Osteocyte (in vitro differentiated cells): ENCODE results near the gene PLEK2. TPM values are rescaled to one million over a fixed set of nuclear protein-coding genes. Genes with fewer than 3 reads are reported as not detected.

Experiments used
- DNase-seq: peaks from one replicate; pipeline ENCODE4 v3.0.0; 2021; ENCODE audit warnings: mixed read lengths; ENCODE audit not compliant: unreplicated experiment; ENCODE audit errors: extremely low spot score
- H3K27ac Mint-ChIP-seq: one replicate; pipeline ENCODE4 v1.8.0; 2021; ENCODE audit warnings: mild to moderate bottlenecking, mixed read lengths; ENCODE audit not compliant: unreplicated experiment
- H3K27me3 Mint-ChIP-seq: one replicate; pipeline ENCODE4 v1.8.0; 2021; ENCODE audit warnings: mixed read lengths; ENCODE audit not compliant: unreplicated experiment
- H3K36me3 Mint-ChIP-seq: one replicate; pipeline ENCODE4 v1.8.0; 2021; ENCODE audit warnings: mixed read lengths; ENCODE audit not compliant: unreplicated experiment
- H3K4me1 Mint-ChIP-seq: one replicate; pipeline ENCODE4 v1.8.0; 2021; ENCODE audit warnings: mixed read lengths; ENCODE audit not compliant: unreplicated experiment
- H3K4me3 Mint-ChIP-seq: one replicate; pipeline ENCODE4 v1.8.0; 2021; ENCODE audit warnings: mild to moderate bottlenecking, moderate library complexity, mixed read lengths; ENCODE audit not compliant: unreplicated experiment
- H3K9me3 Mint-ChIP-seq: one replicate; pipeline ENCODE4 v1.8.0; 2021; ENCODE audit warnings: mixed read lengths; ENCODE audit not compliant: unreplicated experiment
- total RNA-seq: library from RNA; stranded (reverse); gene quantifications from 2 replicates; pipeline ENCODE4 v1.2.1, GENCODE V29; 2021
- TF ChIP-seq, protein P1 (sequence below): fragments of 200-600 bp; sonication (generic); IDR thresholded peaks from 2 replicates; pipeline ENCODE4 v1.5.0; 2021; ENCODE audit warnings: antibody characterized with exemption, mild to moderate bottlenecking, moderate library complexity

PLEK2 gene
- total RNA-seq, 1 donor from 2014 or later, result not detected

- Mint-ChIP-seq H3K27ac (no peak overlapping the region), H3K36me3 (no peaks in the 10 kb centered on the region), H3K27me3 (no peaks in the 10 kb centered on the region), H3K4me3 (no peak overlapping the region), H3K4me1 (peaks cover 5% of the 10 kb centered on the region), H3K9me3 (no peaks in the 10 kb centered on the region)
- TF ChIP-seq, protein P1, sequence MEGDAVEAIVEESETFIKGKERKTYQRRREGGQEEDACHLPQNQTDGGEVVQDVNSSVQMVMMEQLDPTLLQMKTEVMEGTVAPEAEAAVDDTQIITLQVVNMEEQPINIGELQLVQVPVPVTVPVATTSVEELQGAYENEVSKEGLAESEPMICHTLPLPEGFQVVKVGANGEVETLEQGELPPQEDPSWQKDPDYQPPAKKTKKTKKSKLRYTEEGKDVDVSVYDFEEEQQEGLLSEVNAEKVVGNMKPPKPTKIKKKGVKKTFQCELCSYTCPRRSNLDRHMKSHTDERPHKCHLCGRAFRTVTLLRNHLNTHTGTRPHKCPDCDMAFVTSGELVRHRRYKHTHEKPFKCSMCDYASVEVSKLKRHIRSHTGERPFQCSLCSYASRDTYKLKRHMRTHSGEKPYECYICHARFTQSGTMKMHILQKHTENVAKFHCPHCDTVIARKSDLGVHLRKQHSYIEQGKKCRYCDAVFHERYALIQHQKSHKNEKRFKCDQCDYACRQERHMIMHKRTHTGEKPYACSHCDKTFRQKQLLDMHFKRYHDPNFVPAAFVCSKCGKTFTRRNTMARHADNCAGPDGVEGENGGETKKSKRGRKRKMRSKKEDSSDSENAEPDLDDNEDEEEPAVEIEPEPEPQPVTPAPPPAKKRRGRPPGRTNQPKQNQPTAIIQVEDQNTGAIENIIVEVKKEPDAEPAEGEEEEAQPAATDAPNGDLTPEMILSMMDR, result no peak
- peak; percentile 80 for DNase-seq
These were observed 19.2 kb downstream of the PLEK2 start for GRCh38 chr14:67392800-67393199.

GRCh38 chr14:67392123-67392522 is 19.8 kb downstream of the PLEK2 start:
- no peak for DNase-seq
- Mint-ChIP-seq H3K27me3 (no peaks in the 10 kb centered on the region), H3K36me3 (peaks cover 2% of the 10 kb centered on the region), H3K4me1 (peaks cover 5% of the 10 kb centered on the region), H3K4me3 (no peak overlapping the region), H3K9me3 (no peaks in the 10 kb centered on the region), H3K27ac (no peak overlapping the region)
- TF ChIP-seq, protein P1, result no peak

GRCh38 chr14:67391268-67391667 is 20.7 kb downstream of the PLEK2 start:
- Mint-ChIP-seq H3K9me3 (no peaks in the 10 kb centered on the region), H3K27ac (no peak overlapping the region), H3K4me3 (no peak overlapping the region), H3K27me3 (no peaks in the 10 kb centered on the region), H3K36me3 (peaks cover 8% of the 10 kb centered on the region), H3K4me1 (peaks cover under 1% of the 10 kb centered on the region)
- TF ChIP-seq, protein P1, result no peak
- DNase-seq, result peak; percentile 59

- DNase-seq, result no peak
- Mint-ChIP-seq H3K9me3 (no peaks in the 10 kb centered on the region), H3K27ac (no peak overlapping the region), H3K4me1 (no peaks in the 10 kb centered on the region), H3K4me3 (no peak overlapping the region), H3K36me3 (peaks cover 17% of the 10 kb centered on the region), H3K27me3 (no peaks in the 10 kb centered on the region)
- TF ChIP-seq, protein P1, result no peak
These were observed 22.0 kb downstream of the PLEK2 start for GRCh38 chr14:67389811-67390534.

- Mint-ChIP-seq H3K27ac (no peak overlapping the region), H3K4me1 (no peaks in the 10 kb centered on the region), H3K36me3 (peaks cover 23% of the 10 kb centered on the region), H3K9me3 (no peaks in the 10 kb centered on the region), H3K4me3 (no peak overlapping the region), H3K27me3 (no peaks in the 10 kb centered on the region)
- no peak for DNase-seq
- TF ChIP-seq, protein P1, result no peak
These were observed 22.7 kb downstream of the PLEK2 start for GRCh38 chr14:67389275-67389674.
